NT2/D1 (cell line): ENCODE data around the gene SPATA46.

ENCODE experiments used
- DNase-seq: peaks from one replicate; pipeline ENCODE4 v3.0.0-alpha.2; 2011; ENCODE audit warnings: low read depth, low spot score
- H3K27me3 ChIP-seq: 2 replicates; pipeline ENCODE4 v1.6.0; 2011; ENCODE audit warnings: mild to moderate bottlenecking; ENCODE audit not compliant: insufficient read length, insufficient read depth
- H3K36me3 ChIP-seq: 2 replicates; pipeline ENCODE4 v1.6.1; 2011; ENCODE audit warnings: mild to moderate bottlenecking, low read length, mixed read lengths; ENCODE audit not compliant: insufficient read depth, insufficient read length
- H3K4me1 ChIP-seq: 2 replicates; pipeline ENCODE4 v1.5.1; 2011; ENCODE audit not compliant: insufficient read depth, insufficient read length
- H3K4me3 ChIP-seq: 2 replicates; pipeline ENCODE4 v1.5.1; 2011; ENCODE audit warnings: low read depth; ENCODE audit not compliant: insufficient read length
- H3K9ac ChIP-seq: 2 replicates; pipeline ENCODE4 v1.6.0; 2011; ENCODE audit warnings: low read depth; ENCODE audit not compliant: insufficient read length
- H3K9me3 ChIP-seq: 2 replicates; pipeline ENCODE4 v1.5.1; 2011; ENCODE audit warnings: mild to moderate bottlenecking, low read length; ENCODE audit not compliant: insufficient read depth
- SUZ12 ChIP-seq: IDR thresholded peaks from 2 replicates; pipeline ENCODE4 v1.6.1; 2011; ENCODE audit not compliant: insufficient read length, insufficient read depth; ENCODE audit errors: extremely low read depth
- YY1 ChIP-seq: IDR thresholded peaks from 2 replicates; pipeline ENCODE4 v1.6.1; 2011; ENCODE audit not compliant: insufficient read length, insufficient read depth
- ZNF274 ChIP-seq: IDR thresholded peaks from 2 replicates; pipeline ENCODE4 v1.6.1; 2011; ENCODE audit warnings: mild to moderate bottlenecking, low read depth, low read length

Gene SPATA46

DNA sequence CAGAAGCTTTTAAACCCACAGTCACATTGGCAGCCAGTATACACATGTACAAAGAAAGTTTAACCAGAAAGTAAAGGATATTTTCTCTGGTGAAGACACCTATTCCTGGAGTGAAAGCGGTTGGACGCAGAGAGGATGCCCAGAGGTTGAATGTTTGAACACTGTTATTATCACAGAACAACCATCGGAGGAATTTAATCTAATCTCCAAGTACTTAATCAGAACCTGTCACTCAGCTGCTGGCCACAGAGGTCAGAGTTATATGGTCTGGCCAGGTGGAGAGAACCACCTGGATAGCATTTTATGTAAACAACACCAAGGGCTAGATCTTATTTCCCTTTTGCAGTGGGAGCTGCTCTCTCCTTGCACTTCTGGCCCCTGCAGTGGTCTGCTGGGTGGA, 29.4 kb downstream of the SPATA46 start:
- DNase-seq, result no peak
- no peak overlapping the region for H3K9ac ChIP-seq
- no peaks in the 10 kb centered on the region for H3K4me1 ChIP-seq
- no peaks in the 10 kb centered on the region for H3K27me3 ChIP-seq
- TF ChIP-seq YY1 (no peak), ZNF274 (no peak), SUZ12 (no peak)
- no peak overlapping the region for H3K4me3 ChIP-seq
- no peaks in the 10 kb centered on the region for H3K9me3 ChIP-seq
- H3K36me3 ChIP-seq, result peaks cover 6% of the 10 kb centered on the region

DNA sequence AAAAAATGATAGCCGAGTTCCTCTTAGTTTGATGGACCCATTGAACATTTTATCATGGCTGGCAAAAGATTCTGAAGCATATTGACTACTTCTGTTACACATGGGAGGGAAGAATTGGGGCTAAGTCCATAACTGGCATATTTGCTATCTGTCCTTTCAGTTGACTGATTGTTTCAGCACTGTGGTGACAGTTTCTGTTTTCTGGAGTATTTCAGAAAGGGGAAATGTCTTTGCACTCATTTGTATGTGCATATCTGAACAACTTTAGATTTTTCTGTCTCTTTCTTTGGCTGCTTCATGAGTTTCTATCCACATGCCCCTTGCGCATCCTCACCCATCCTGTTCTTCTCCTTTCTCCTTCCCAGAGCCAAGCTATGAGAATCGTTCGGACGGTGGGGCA, 33.2 kb downstream of the SPATA46 start:
- no peak for TF ChIP-seq SUZ12
- no peak for TF ChIP-seq ZNF274
- TF ChIP-seq YY1, result no peak
- H3K4me3 ChIP-seq, result no peak overlapping the region
- no peaks in the 10 kb centered on the region for H3K9me3 ChIP-seq
- no peaks in the 10 kb centered on the region for H3K27me3 ChIP-seq
- H3K9ac ChIP-seq, result no peak overlapping the region
- no peaks in the 10 kb centered on the region for H3K4me1 ChIP-seq
- peaks cover 6% of the 10 kb centered on the region for H3K36me3 ChIP-seq
- DNase-seq, result no peak

- no peak for TF ChIP-seq ZNF274
- no peak for TF ChIP-seq YY1
- TF ChIP-seq SUZ12, result no peak
- no peaks in the 10 kb centered on the region for H3K27me3 ChIP-seq
- H3K4me3 ChIP-seq, result no peak overlapping the region
- DNase-seq, result no peak
- peaks cover 3% of the 10 kb centered on the region for H3K36me3 ChIP-seq
- no peak overlapping the region for H3K9ac ChIP-seq
- H3K9me3 ChIP-seq, result no peaks in the 10 kb centered on the region
- H3K4me1 ChIP-seq, result no peaks in the 10 kb centered on the region
Observed at GRCh38 chr1:162342452-162342983, 34.1 kb downstream of the SPATA46 start.

DNA sequence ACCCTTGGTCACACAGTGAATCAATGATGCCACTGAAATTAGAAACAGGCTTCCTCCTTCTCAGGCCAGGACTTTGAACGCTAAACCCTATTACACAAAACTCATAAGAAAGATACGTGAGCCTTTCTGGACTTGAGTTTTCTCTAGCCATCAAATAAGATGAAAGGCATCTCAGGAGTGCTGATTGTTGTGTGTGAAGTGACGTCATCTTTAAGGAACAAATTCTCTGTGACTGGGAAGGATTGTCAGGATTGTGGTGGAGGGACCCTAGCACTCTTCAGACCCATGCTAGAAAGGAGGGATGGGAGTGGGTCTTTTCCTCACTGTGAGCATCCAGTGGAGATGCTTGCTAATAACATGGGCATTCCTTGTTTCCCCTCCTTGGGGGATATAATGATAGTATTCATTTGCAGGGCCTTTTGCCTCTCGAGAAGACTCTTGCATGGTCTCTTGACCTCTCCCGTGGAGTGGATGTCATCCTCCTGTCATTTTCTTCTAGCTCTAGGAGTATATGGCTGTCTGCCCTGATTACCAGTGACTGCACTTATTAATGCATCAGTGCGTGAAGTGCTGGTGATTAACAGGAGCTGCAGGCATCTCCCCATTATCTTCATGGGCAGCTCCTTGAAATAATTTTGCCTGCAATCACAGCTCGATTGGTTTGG, 39.9 kb downstream of the SPATA46 start:
- no peaks in the 10 kb centered on the region for H3K27me3 ChIP-seq

DNA sequence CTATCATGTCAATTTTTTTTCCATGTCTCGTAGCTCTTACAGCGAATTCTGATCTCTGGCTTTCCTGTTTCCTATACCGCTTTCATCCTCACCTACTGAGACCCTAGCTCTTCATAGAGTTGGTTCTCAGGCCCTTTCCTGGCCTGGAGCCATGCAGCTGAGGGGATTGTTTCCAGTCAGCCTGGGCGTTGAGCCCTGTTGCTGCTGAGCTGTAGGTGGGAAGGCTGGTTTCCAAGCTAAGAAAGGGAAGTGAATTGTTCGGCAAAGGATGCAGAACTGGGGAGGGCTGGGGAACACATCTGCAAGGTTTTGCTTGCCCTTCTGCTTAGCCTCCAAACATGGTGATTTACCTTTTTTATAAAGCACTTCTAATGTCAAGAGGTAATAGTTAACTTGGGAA, 41.5 kb downstream of the SPATA46 start:
- Histone ChIP-seq H3K4me1 (no peaks in the 10 kb centered on the region), H3K36me3 (no peaks in the 10 kb centered on the region), H3K9me3 (no peaks in the 10 kb centered on the region), H3K4me3 (no peak overlapping the region), H3K27me3 (no peaks in the 10 kb centered on the region), H3K9ac (no peak overlapping the region)
- DNase-seq, result no peak
- TF ChIP-seq YY1 (no peak), SUZ12 (no peak), ZNF274 (no peak)

More for the DNA sequence above, 39.9 kb downstream of the SPATA46 start:
- Histone ChIP-seq H3K4me1 (no peaks in the 10 kb centered on the region), H3K9ac (no peak overlapping the region), H3K4me3 (no peak overlapping the region), H3K36me3 (no peaks in the 10 kb centered on the region), H3K9me3 (no peaks in the 10 kb centered on the region)
- TF ChIP-seq YY1 (no peak), ZNF274 (no peak), SUZ12 (no peak)
- no peak for DNase-seq

DNA sequence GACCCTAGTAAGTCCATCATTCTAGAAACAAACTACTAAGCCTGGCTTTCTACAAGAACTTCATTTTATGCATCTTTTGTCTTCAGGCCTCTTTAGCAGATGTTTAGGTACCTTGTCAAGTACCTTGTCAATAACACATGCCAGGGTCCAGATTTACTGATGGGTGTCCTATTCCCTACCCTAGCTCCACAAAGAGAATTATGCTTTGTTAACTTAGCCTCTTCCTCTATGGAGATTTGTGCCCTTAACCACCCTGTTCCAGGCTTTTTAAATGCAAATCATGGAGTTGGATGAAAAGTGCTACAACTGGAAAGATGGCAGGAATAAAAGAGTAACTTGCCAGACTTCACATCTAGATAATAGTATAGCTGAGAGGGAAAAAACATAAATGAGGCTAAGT, 42.7 kb downstream of the SPATA46 start:
- Histone ChIP-seq H3K9me3 (no peaks in the 10 kb centered on the region), H3K27me3 (no peaks in the 10 kb centered on the region), H3K4me3 (no peak overlapping the region), H3K4me1 (no peaks in the 10 kb centered on the region), H3K9ac (no peak overlapping the region), H3K36me3 (no peaks in the 10 kb centered on the region)
- DNase-seq, result no peak
- no peak for TF ChIP-seq YY1
- no peak for TF ChIP-seq SUZ12
- no peak for TF ChIP-seq ZNF274

GRCh38 chr1:162329826-162330225, 46.8 kb downstream of the SPATA46 start:
- Histone ChIP-seq H3K36me3 (no peaks in the 10 kb centered on the region), H3K4me3 (no peak overlapping the region), H3K9me3 (no peaks in the 10 kb centered on the region), H3K4me1 (no peaks in the 10 kb centered on the region), H3K27me3 (no peaks in the 10 kb centered on the region), H3K9ac (no peak overlapping the region)
- no peak for DNase-seq
- TF ChIP-seq YY1, result no peak
- no peak for TF ChIP-seq SUZ12
- TF ChIP-seq ZNF274, result no peak
